Kidney (tissue), 14 donors: ENCODE measurements around the gene FARS2. TPM values are rescaled to one million over a fixed set of nuclear protein-coding genes. Genes with fewer than 3 reads are reported as not detected.

Source experiments
- DNase-seq, 5 donors: peaks; one replicate each; pipeline ENCODE4 v3.0.0-alpha.2; 2013 to 2020
- FAIRE-seq: peaks from 2 replicates; lab custom pipeline; 2012; peaks lifted over from hg19 to GRCh38; lab: Jason Lieb, UNC
- H3K27ac ChIP-seq, 2 donors: one replicate each; pipeline ENCODE4 v1.7.0; 2013; ENCODE audit warnings: low read depth in 2 of 2, low read length in 2 of 2, inconsistent platforms in 1 of 2
- H3K27me3 ChIP-seq: one replicate; pipeline ENCODE4 v1.7.1; 2013; ENCODE audit warnings: low read length, inconsistent platforms; ENCODE audit not compliant: control insufficient read depth, insufficient read depth
- H3K36me3 ChIP-seq, 3 donors: one replicate each; pipeline versions ENCODE4 v1.7.0 to v1.7.1; 2013; ENCODE audit warnings: low read length in 3 of 3, control low read depth in 1 of 3, inconsistent platforms in 1 of 3; ENCODE audit not compliant: insufficient read depth in 3 of 3, control insufficient read depth in 2 of 3
- H3K4me1 ChIP-seq, 3 donors: one replicate each; pipeline versions ENCODE4 v1.7.0 to v1.7.1; 2013; ENCODE audit warnings: low read length in 3 of 3, inconsistent platforms in 1 of 3, low read depth in 1 of 3; ENCODE audit not compliant: control insufficient read depth in 2 of 3, insufficient read depth in 2 of 3
- H3K4me3 ChIP-seq, 3 donors: one replicate each; pipeline versions ENCODE4 v1.7.0 to v1.8.1; 2013; ENCODE audit warnings: low read length in 3 of 3, control low read depth in 1 of 3, inconsistent platforms in 1 of 3
- H3K9ac ChIP-seq, 3 donors: one replicate each; pipeline versions ENCODE4 v1.7.0 to v1.7.1; 2013; ENCODE audit warnings: low read length in 3 of 3, control low read depth in 1 of 3, inconsistent platforms in 1 of 3
- H3K9me3 ChIP-seq, 3 donors: one replicate each; pipeline versions ENCODE4 v1.7.0 to v1.7.1; 2013; ENCODE audit warnings: low read length in 3 of 3, control low read depth in 1 of 3, inconsistent platforms in 1 of 3; ENCODE audit not compliant: control insufficient read depth in 2 of 3, insufficient read depth in 1 of 3
- intact Hi-C: fragments of 100-400 bp; cut with DNase I; formaldehyde crosslinking; loops from one replicate; pipeline ENCODE4 v1.11.1; 2022
- polyA plus RNA-seq: library from polyadenylated mRNA; stranded (reverse); fragments of 350-450 nt; fragmentation: Illumina TruSeq; extraction: RNeasy Lipid Tissue Mini Kit (QIAGEN cat#74804); gene quantifications from one replicate; pipeline ENCODE4 v1.2.3, GENCODE V29; 2014; ENCODE audit warnings: low read depth, low replicate concordance; ENCODE audit not compliant: insufficient read depth
- total RNA-seq: library from RNA; stranded (reverse); fragmentation: NEBNext Ultra II Directional; extraction: Animal tissue kit (Norgen Biotek cat#: 25700); gene quantifications from one replicate; pipeline ENCODE4 v1.2.1, GENCODE V29; 2021
- TF ChIP-seq, protein P1 (sequence below): IDR thresholded peaks from 3 replicates; pipeline ENCODE4 v1.5.1; 2012; ENCODE audit warnings: mild to moderate bottlenecking, moderate library complexity, borderline replicate concordance; ENCODE audit not compliant: insufficient read depth; ENCODE audit errors: extremely low read depth
- donor health status: control.
- donor health status: control.
- donor health status: control.
- donor health status: control.
- donor health status: control.
- donor health status: DM: yes; HTN: yes; CAD: no.
- donor health status: Normal renal cell carcinoma (clear cell type).

Gene FARS2
- total and polyA plus RNA-seq, 2 donors from 2014 or later = 22.1 to 24.8 TPM

DNA sequence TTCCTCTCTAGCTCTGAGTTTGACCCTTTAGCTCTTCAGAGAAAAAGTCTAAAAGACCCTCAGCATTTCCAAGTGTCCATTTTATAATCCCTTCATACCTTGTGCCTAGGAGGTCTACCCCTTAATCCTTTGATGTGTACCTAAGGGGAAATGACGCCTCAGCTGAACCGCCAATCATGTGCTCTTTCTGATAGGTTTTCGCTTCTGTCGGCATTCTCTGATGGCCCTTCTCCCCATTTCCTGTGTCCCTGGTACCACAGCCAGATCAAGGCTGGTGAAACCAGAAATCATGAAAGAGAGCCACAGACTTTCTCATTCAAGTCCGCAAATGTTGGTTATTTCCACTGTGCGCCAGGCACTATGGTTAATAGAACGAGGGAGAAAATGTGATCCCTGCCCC lies 333.9 kb downstream of the FARS2 start:
- no peak for DNase-seq
- TF ChIP-seq, protein P1, sequence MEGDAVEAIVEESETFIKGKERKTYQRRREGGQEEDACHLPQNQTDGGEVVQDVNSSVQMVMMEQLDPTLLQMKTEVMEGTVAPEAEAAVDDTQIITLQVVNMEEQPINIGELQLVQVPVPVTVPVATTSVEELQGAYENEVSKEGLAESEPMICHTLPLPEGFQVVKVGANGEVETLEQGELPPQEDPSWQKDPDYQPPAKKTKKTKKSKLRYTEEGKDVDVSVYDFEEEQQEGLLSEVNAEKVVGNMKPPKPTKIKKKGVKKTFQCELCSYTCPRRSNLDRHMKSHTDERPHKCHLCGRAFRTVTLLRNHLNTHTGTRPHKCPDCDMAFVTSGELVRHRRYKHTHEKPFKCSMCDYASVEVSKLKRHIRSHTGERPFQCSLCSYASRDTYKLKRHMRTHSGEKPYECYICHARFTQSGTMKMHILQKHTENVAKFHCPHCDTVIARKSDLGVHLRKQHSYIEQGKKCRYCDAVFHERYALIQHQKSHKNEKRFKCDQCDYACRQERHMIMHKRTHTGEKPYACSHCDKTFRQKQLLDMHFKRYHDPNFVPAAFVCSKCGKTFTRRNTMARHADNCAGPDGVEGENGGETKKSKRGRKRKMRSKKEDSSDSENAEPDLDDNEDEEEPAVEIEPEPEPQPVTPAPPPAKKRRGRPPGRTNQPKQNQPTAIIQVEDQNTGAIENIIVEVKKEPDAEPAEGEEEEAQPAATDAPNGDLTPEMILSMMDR = no peak
- no peaks in the 10 kb centered on the region for H3K27me3 ChIP-seq
- H3K9me3 ChIP-seq = no peaks in the 10 kb centered on the region
- H3K9ac ChIP-seq = no peak overlapping the region
- no peaks in the 10 kb centered on the region for H3K36me3 ChIP-seq
- H3K4me3 ChIP-seq = no peak overlapping the region
- intact Hi-C loops = no loop called here
- no peak for FAIRE-seq
- H3K4me1 ChIP-seq = no peaks in the 10 kb centered on the region
- no peak overlapping the region for H3K27ac ChIP-seq

DNA sequence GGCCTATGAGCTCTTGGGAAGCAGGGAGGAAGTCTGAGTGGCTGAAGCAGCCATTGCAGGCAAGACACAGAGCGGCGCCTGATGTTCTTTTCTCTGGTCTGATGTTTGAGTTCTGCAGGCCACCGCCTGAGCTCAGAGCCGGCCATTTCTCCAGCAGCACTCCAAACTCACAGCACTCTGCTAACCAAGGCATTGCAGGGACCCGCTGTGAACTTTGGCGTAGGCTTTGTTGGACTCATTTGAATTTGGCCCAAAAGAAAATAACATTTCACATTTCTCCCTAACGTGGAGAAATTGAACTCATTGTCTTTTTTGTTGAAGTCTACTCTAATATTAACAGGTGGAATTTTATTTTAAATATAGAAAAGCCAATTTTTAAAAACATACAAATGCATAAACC lies 336.1 kb downstream of the FARS2 start:
- Histone ChIP-seq H3K9me3 (no peaks in the 10 kb centered on the region), H3K9ac (no peak overlapping the region), H3K4me3 (no peak overlapping the region), H3K36me3 (no peaks in the 10 kb centered on the region), H3K4me1 (no peaks in the 10 kb centered on the region), H3K27ac (no peak overlapping the region), H3K27me3 (no peaks in the 10 kb centered on the region)
- intact Hi-C loops = no loop called here
- TF ChIP-seq, protein P1 = no peak
- no peak for DNase-seq
- no peak for FAIRE-seq

DNA sequence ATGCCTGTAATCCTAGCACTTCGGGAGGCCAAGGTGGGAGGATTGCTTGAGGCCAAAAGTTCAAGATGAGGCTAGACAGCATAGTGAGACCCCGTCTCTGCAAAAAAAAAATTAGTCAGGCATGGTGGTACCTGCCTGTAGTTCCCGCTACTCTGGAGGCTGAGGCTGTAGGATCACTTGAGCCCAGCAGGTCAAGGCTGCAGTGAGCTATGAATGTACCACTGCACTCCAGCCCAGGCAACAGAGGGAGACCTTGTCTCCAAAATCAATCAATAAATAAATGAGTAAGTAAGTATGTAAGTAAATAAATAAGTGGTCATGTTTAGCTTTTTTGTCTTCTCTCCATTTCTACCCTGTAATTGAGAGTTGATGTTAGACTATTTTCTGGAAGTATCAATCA lies 336.8 kb downstream of the FARS2 start:
- TF ChIP-seq, protein P1 = no peak
- intact Hi-C loops = no loop called here
- no peaks in the 10 kb centered on the region for H3K27me3 ChIP-seq
- H3K27ac ChIP-seq = no peak overlapping the region
- no peak overlapping the region for H3K4me3 ChIP-seq
- DNase-seq (no peak), FAIRE-seq (no peak)
- H3K9ac ChIP-seq = no peak overlapping the region
- H3K9me3 ChIP-seq = no peaks in the 10 kb centered on the region
- H3K36me3 ChIP-seq = no peaks in the 10 kb centered on the region
- H3K4me1 ChIP-seq = no peaks in the 10 kb centered on the region

DNA sequence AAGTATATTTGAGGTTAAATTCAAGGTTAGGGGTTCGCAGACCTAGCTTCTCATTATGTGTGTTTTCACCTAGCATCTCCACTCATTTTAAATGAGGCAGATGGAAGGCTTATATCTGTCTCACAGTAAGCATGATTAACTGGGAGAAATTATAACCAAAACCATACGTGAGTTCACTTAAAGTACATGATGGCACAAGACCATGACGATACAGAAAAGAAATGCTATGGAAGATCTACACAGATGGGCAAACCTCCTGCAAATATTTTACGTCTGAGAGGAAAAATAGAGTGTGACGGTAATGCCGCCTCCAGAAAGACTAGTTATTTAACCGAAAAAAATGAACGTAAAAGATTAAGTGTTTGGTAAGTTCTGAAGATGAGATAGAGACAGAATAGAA lies 337.8 kb downstream of the FARS2 start:
- FAIRE-seq = no peak
- intact Hi-C loops = no loop called here
- TF ChIP-seq, protein P1 = no peak
- Histone ChIP-seq H3K36me3 (no peaks in the 10 kb centered on the region), H3K27me3 (no peaks in the 10 kb centered on the region), H3K4me3 (no peak overlapping the region), H3K27ac (no peak overlapping the region), H3K4me1 (no peaks in the 10 kb centered on the region), H3K9me3 (no peaks in the 10 kb centered on the region), H3K9ac (no peak overlapping the region)
- DNase-seq = no peak
